Neural cell (in vitro differentiated cells): ENCODE data around the gene PDIA4. TPM values are rescaled to one million over a fixed set of nuclear protein-coding genes. Genes with fewer than 3 reads are reported as not detected.

Source experiments
- H2AFZ ChIP-seq: fragments of 200-600, 300-800 bp; sonication (generic), shearing (Covaris generic); 2 replicates; pipeline ENCODE4 v1.6.0; 2014; ENCODE audit warnings: low read depth, mild to moderate bottlenecking, antibody characterized with exemption, low read length, moderate library complexity
- H3F3A ChIP-seq: fragments of 200-600 bp; shearing (Covaris generic); 2 replicates; pipeline ENCODE4 v1.6.1; 2016; ENCODE audit warnings: mild to moderate bottlenecking, moderate library complexity, mixed read lengths, antibody characterized with exemption, low read length; ENCODE audit not compliant: insufficient read depth, poor library complexity, severe bottlenecking
- H3K27ac ChIP-seq: fragments of 200-600, 300-800 bp; sonication (generic), shearing (Covaris generic); 2 replicates; pipeline ENCODE4 v1.5.1; 2014; ENCODE audit warnings: mild to moderate bottlenecking, low read length, moderate library complexity
- H3K27me3 ChIP-seq: fragments of 300-800, 200-600 bp; sonication (generic), shearing (Covaris generic); 2 replicates; pipeline ENCODE4 v1.6.0; 2014; ENCODE audit warnings: mild to moderate bottlenecking, low read depth, low read length, moderate library complexity; ENCODE audit not compliant: insufficient read depth
- H3K36me3 ChIP-seq: fragments of 300-800, 200-600 bp; sonication (generic), shearing (Covaris generic); 2 replicates; pipeline ENCODE4 v1.5.1; 2014; ENCODE audit warnings: mild to moderate bottlenecking, antibody characterized with exemption, low read length, moderate library complexity; ENCODE audit not compliant: insufficient read depth
- H3K4me2 ChIP-seq: fragments of 300-800, 200-600 bp; sonication (generic), shearing (Covaris generic); 2 replicates; pipeline ENCODE4 v1.6.0; 2014; ENCODE audit warnings: mild to moderate bottlenecking, low read length
- H3K4me3 ChIP-seq: fragments of 300-800, 200-600 bp; sonication (generic), shearing (Covaris generic); 2 replicates; pipeline ENCODE4 v1.5.1; 2014; ENCODE audit warnings: mild to moderate bottlenecking, low read length, moderate library complexity
- H3K79me2 ChIP-seq: fragments of 200-600 bp; shearing (Covaris generic); replicated peaks from 2 replicates; pipeline ENCODE4 v1.6.0; 2014; ENCODE audit warnings: mild to moderate bottlenecking, low read length, moderate library complexity; ENCODE audit not compliant: insufficient read depth
- H3K9ac ChIP-seq: fragments of 300-800, 200-600 bp; sonication (generic), shearing (Covaris generic); 2 replicates; pipeline ENCODE4 v1.6.1; 2016; ENCODE audit warnings: mild to moderate bottlenecking, low read length, mixed read lengths
- H3K9me2 ChIP-seq: fragments of 200-600 bp; shearing (Covaris generic); 2 replicates; pipeline ENCODE4 v1.6.1; 2016; ENCODE audit warnings: mild to moderate bottlenecking, low read length, mixed read lengths; ENCODE audit not compliant: insufficient read depth
- H3K9me3 ChIP-seq: fragments of 200-600, 300-800 bp; sonication (generic), shearing (Covaris generic); 2 replicates; pipeline ENCODE4 v1.6.1; 2016; ENCODE audit warnings: mild to moderate bottlenecking, mixed run types, low read length, moderate library complexity, mixed read lengths
- H4K20me1 ChIP-seq: fragments of 200-600 bp; shearing (Covaris generic); 2 replicates; pipeline ENCODE4 v1.6.1; 2016; ENCODE audit warnings: mild to moderate bottlenecking, mixed run types; ENCODE audit not compliant: insufficient read depth
- EP300 ChIP-seq: fragments of 450-650 bp; conservative IDR thresholded peaks from 2 replicates; pipeline ENCODE4 v1.6.1; 2014; ENCODE audit warnings: antibody characterized with exemption, mild to moderate bottlenecking, moderate library complexity; ENCODE audit not compliant: poor library complexity, severe bottlenecking
- EZH2 ChIP-seq: fragments of 200-600, 300-800 bp; shearing (Covaris generic), sonication (generic); IDR thresholded peaks from 2 replicates; pipeline ENCODE4 v1.6.1; 2014; ENCODE audit warnings: antibody characterized with exemption, low read length, borderline replicate concordance, mild to moderate bottlenecking; ENCODE audit not compliant: insufficient read depth, poor library complexity, severe bottlenecking
- MXI1 ChIP-seq: fragments of 450-650 bp; conservative IDR thresholded peaks from 2 replicates; pipeline ENCODE4 v1.6.1; 2014; ENCODE audit warnings: antibody characterized with exemption, mild to moderate bottlenecking; ENCODE audit not compliant: poor library complexity, severe bottlenecking
- POLR2AphosphoS5 ChIP-seq: IDR thresholded peaks from 2 replicates; pipeline ENCODE4 v1.6.1; 2012
- RAD21 ChIP-seq: fragments of 450-650 bp; conservative IDR thresholded peaks from 2 replicates; pipeline ENCODE4 v1.6.1; 2014; ENCODE audit warnings: antibody characterized with exemption, mild to moderate bottlenecking, moderate library complexity
- SMC3 ChIP-seq: fragments of 450-650 bp; conservative IDR thresholded peaks from 2 replicates; pipeline ENCODE4 v1.6.1; 2014; ENCODE audit warnings: antibody characterized with exemption, mild to moderate bottlenecking, moderate library complexity; ENCODE audit not compliant: poor library complexity
- TAF1 ChIP-seq: IDR thresholded peaks from 2 replicates; pipeline ENCODE4 v1.6.1; 2012; ENCODE audit warnings: low read depth
- polyA plus RNA-seq: library from polyadenylated mRNA; depleted of rRNA; stranded (reverse); fragments of >200 nt; gene quantifications from 2 replicates; pipeline ENCODE4 v1.2.3, GENCODE V29; 2014
- TF ChIP-seq, protein P1 (sequence below): fragments of 450-650 bp; IDR thresholded peaks from 2 replicates; pipeline ENCODE4 v1.5.1; 2014; ENCODE audit warnings: antibody characterized with exemption, mild to moderate bottlenecking, moderate library complexity; ENCODE audit not compliant: poor library complexity, severe bottlenecking
- TF ChIP-seq, protein P2 (sequence below): IDR thresholded peaks from 2 replicates; pipeline ENCODE4 v1.6.1; 2012; ENCODE audit warnings: borderline replicate concordance

The PDIA4 gene
- polyA plus RNA-seq, 1 donor from 2014 or later: 41.8 TPM

GRCh38 chr7:148967602-148968001 is 60.7 kb downstream of the PDIA4 start:
- Histone ChIP-seq H4K20me1 (no peaks in the 10 kb centered on the region), H3K4me2 (no peak overlapping the region), H3K36me3 (no peaks in the 10 kb centered on the region), H3K9me2 (no peaks in the 10 kb centered on the region), H3K27ac (no peak overlapping the region), H3K9ac (no peak overlapping the region), H3K9me3 (no peaks in the 10 kb centered on the region), H3K79me2 (no peaks in the 10 kb centered on the region), H3K27me3 (no peaks in the 10 kb centered on the region), H2AFZ (no peak overlapping the region), H3F3A (no peaks in the 10 kb centered on the region), H3K4me3 (no peak overlapping the region)
- TF ChIP-seq, protein P1, sequence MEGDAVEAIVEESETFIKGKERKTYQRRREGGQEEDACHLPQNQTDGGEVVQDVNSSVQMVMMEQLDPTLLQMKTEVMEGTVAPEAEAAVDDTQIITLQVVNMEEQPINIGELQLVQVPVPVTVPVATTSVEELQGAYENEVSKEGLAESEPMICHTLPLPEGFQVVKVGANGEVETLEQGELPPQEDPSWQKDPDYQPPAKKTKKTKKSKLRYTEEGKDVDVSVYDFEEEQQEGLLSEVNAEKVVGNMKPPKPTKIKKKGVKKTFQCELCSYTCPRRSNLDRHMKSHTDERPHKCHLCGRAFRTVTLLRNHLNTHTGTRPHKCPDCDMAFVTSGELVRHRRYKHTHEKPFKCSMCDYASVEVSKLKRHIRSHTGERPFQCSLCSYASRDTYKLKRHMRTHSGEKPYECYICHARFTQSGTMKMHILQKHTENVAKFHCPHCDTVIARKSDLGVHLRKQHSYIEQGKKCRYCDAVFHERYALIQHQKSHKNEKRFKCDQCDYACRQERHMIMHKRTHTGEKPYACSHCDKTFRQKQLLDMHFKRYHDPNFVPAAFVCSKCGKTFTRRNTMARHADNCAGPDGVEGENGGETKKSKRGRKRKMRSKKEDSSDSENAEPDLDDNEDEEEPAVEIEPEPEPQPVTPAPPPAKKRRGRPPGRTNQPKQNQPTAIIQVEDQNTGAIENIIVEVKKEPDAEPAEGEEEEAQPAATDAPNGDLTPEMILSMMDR: no peak
- TF ChIP-seq MXI1: no peak
- TF ChIP-seq POLR2AphosphoS5: no peak
- no peak for TF ChIP-seq EP300
- TF ChIP-seq, protein P2, sequence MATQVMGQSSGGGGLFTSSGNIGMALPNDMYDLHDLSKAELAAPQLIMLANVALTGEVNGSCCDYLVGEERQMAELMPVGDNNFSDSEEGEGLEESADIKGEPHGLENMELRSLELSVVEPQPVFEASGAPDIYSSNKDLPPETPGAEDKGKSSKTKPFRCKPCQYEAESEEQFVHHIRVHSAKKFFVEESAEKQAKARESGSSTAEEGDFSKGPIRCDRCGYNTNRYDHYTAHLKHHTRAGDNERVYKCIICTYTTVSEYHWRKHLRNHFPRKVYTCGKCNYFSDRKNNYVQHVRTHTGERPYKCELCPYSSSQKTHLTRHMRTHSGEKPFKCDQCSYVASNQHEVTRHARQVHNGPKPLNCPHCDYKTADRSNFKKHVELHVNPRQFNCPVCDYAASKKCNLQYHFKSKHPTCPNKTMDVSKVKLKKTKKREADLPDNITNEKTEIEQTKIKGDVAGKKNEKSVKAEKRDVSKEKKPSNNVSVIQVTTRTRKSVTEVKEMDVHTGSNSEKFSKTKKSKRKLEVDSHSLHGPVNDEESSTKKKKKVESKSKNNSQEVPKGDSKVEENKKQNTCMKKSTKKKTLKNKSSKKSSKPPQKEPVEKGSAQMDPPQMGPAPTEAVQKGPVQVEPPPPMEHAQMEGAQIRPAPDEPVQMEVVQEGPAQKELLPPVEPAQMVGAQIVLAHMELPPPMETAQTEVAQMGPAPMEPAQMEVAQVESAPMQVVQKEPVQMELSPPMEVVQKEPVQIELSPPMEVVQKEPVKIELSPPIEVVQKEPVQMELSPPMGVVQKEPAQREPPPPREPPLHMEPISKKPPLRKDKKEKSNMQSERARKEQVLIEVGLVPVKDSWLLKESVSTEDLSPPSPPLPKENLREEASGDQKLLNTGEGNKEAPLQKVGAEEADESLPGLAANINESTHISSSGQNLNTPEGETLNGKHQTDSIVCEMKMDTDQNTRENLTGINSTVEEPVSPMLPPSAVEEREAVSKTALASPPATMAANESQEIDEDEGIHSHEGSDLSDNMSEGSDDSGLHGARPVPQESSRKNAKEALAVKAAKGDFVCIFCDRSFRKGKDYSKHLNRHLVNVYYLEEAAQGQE: no peak

DNA sequence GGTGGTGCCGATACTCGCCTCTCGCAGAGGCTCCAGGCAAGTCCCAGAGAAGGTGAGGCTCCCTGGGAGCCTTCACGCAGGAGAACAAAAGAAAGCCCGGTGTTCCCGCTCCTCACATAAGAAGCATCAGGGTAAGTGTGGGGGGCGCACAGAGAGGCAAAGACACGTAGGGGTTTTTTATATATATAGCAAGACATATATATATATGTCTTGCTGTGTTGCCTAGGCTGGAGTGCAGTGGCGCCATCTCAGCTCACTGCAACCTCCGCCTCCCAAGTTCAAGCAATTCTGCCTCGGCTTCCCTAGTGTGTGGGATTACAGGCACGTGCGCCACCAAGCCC is 61.3 kb downstream of the PDIA4 start:
- H3F3A ChIP-seq: no peaks in the 10 kb centered on the region
- H3K79me2 ChIP-seq: no peaks in the 10 kb centered on the region
- H3K27me3 ChIP-seq: no peaks in the 10 kb centered on the region
- H3K9ac ChIP-seq: no peak overlapping the region
- no peaks in the 10 kb centered on the region for H3K9me2 ChIP-seq
- TF ChIP-seq EP300 (no peak), SMC3 (no peak), RAD21 (no peak), TAF1 (no peak), MXI1 (no peak), EZH2 (no peak), POLR2AphosphoS5 (no peak)
- TF ChIP-seq, protein P2: no peak
- TF ChIP-seq, protein P1: no peak
- no peaks in the 10 kb centered on the region for H3K9me3 ChIP-seq
- no peak overlapping the region for H3K4me2 ChIP-seq
- H3K27ac ChIP-seq: no peak overlapping the region
- no peak overlapping the region for H2AFZ ChIP-seq
- no peaks in the 10 kb centered on the region for H4K20me1 ChIP-seq
- H3K36me3 ChIP-seq: no peaks in the 10 kb centered on the region
- H3K4me3 ChIP-seq: no peak overlapping the region
